SK-N-SH (cell line): Measurements from ENCODE around the gene SERPINE2. TPM values are rescaled to one million over a fixed set of nuclear protein-coding genes. Genes with fewer than 3 reads are reported as not detected.

Experiments
- CTCF ChIA-PET: fragments of 300-600, 350-600 bp; formaldehyde crosslinking; extraction: SDS; loops from one replicate; lab custom pipeline; 2021; lab: Yijun Ruan, JAX
- POLR2A ChIA-PET: fragments of 350-600 bp; sonication (Branson Sonifier 250); formaldehyde crosslinking; extraction: SDS; loops from one replicate; lab custom pipeline; 2020; ENCODE audit warnings: antibody characterized with exemption, inconsistent platforms; lab: Yijun Ruan, JAX
- DNase-seq: peaks from one replicate; pipeline ENCODE4 v3.0.0; 2012
- H2AFZ ChIP-seq: fragments of 200-600 bp; sonication (generic); 2 replicates; pipeline ENCODE4 v1.8.1; 2016; ENCODE audit warnings: antibody characterized with exemption, mild to moderate bottlenecking, low read depth
- H3F3A ChIP-seq: fragments of 200-600 bp; sonication (generic); replicated peaks from 2 replicates; pipeline ENCODE3; 2016; ENCODE audit warnings: antibody characterized with exemption, mild to moderate bottlenecking; ENCODE audit not compliant: insufficient read depth
- H3K27ac ChIP-seq, 2 experiments: fragments of 200-500 bp in 1 of 2; fragments of 200-600 bp in 1 of 2; sonication (Bioruptor generic) in 1 of 2; sonication (generic), shearing (Covaris generic) in 1 of 2; 2 replicates each; pipeline versions ENCODE4 v1.5.1 to v1.6.1; 2014 to 2016; ENCODE audit warnings: low read depth in 2 of 2, inconsistent platforms in 1 of 2, low read length in 1 of 2, mild to moderate bottlenecking in 1 of 2, mixed read lengths in 1 of 2
- H3K27me3 ChIP-seq: fragments of 200-600 bp; sonication (generic), shearing (Covaris generic); 2 replicates; pipeline ENCODE4 v1.6.1; 2016; ENCODE audit warnings: mixed run types; ENCODE audit not compliant: insufficient read depth
- H3K36me3 ChIP-seq, 2 experiments: fragments of 200-500 bp in 1 of 2; fragments of 200-600 bp in 1 of 2; sonication (Bioruptor generic) in 1 of 2; sonication (generic) in 1 of 2; replicated peaks in 1 of 2; 2 replicates each; pipeline versions ENCODE3 to v1.5.1; 2014 to 2016; ENCODE audit warnings: low read length in 1 of 2, mild to moderate bottlenecking in 1 of 2; ENCODE audit not compliant: insufficient read depth in 2 of 2, control insufficient read depth in 1 of 2
- H3K4me1 ChIP-seq, 2 experiments: fragments of 200-500 bp in 1 of 2; fragments of 200-600 bp in 1 of 2; sonication (Bioruptor generic) in 1 of 2; sonication (generic), shearing (Covaris generic) in 1 of 2; 2 replicates each; pipeline versions ENCODE4 v1.5.1 to v1.6.1; 2014 to 2016; ENCODE audit warnings: low read depth in 1 of 2, low read length in 1 of 2, mixed run types in 1 of 2; ENCODE audit not compliant: insufficient read depth in 2 of 2, control insufficient read depth in 1 of 2
- H3K4me2 ChIP-seq: fragments of 200-600 bp; sonication (generic), shearing (Covaris generic); 2 replicates; pipeline ENCODE4 v1.6.1; 2017; ENCODE audit warnings: mixed run types
- H3K4me3 ChIP-seq, 2 experiments: fragments of 200-500 bp in 1 of 2; fragments of 200-600 bp in 1 of 2; sonication (Bioruptor generic) in 1 of 2; sonication (generic), shearing (Covaris generic) in 1 of 2; 2 replicates each; pipeline versions ENCODE4 v1.5.1 to v1.8.1; 2014 to 2016; ENCODE audit warnings: low read depth in 2 of 2, inconsistent platforms in 1 of 2, low read length in 1 of 2, mild to moderate bottlenecking in 1 of 2, mixed read lengths in 1 of 2, moderate library complexity in 1 of 2
- H3K79me2 ChIP-seq: fragments of 200-600 bp; sonication (generic); 2 replicates; pipeline ENCODE4 v1.8.1; 2017; ENCODE audit warnings: mild to moderate bottlenecking; ENCODE audit not compliant: insufficient read depth
- H3K9ac ChIP-seq: fragments of 200-600 bp; sonication (generic); 2 replicates; pipeline ENCODE4 v1.6.1; 2017; ENCODE audit warnings: mixed run types
- H3K9me2 ChIP-seq: fragments of 200-600 bp; sonication (generic); 2 replicates; pipeline ENCODE4 v1.6.1; 2017; ENCODE audit warnings: mixed run types
- H3K9me3 ChIP-seq: fragments of 200-600 bp; sonication (generic); 2 replicates; pipeline ENCODE4 v1.6.1; 2017; ENCODE audit warnings: mixed run types, mild to moderate bottlenecking, moderate library complexity
- H4K20me1 ChIP-seq: fragments of 200-600 bp; sonication (generic); 2 replicates; pipeline ENCODE4 v1.6.1; 2017; ENCODE audit warnings: mild to moderate bottlenecking, mixed run types; ENCODE audit not compliant: insufficient read depth
- CHD2 ChIP-seq: fragments of 150-350 bp; IDR thresholded peaks from 2 replicates; pipeline ENCODE4 v1.6.1; 2018; ENCODE audit warnings: low read length; ENCODE audit not compliant: partially characterized antibody
- EP300 ChIP-seq, 2 experiments: IDR thresholded peaks; 2 replicates each; pipeline versions ENCODE4 v1.4.0 to v1.6.1; 2012; ENCODE audit warnings: borderline replicate concordance in 1 of 2, low read depth in 1 of 2, low read length in 1 of 2
- FOSL2 ChIP-seq: IDR thresholded peaks from 2 replicates; pipeline ENCODE4 v1.4.0; 2012; ENCODE audit warnings: low read depth, mild to moderate bottlenecking, moderate library complexity, borderline replicate concordance
- FOXM1 ChIP-seq: IDR thresholded peaks from 2 replicates; pipeline ENCODE4 v1.4.0; 2012; ENCODE audit warnings: low read depth, mild to moderate bottlenecking
- GATA2 ChIP-seq: sonication (generic); formaldehyde crosslinking; IDR thresholded peaks from 2 replicates; pipeline ENCODE4 v1.5.0; 2020; ENCODE audit warnings: mild to moderate bottlenecking, missing genetic modification reagents
- JUND ChIP-seq: IDR thresholded peaks from 2 replicates; pipeline ENCODE4 v1.4.0; 2012
- NFIC ChIP-seq: IDR thresholded peaks from 2 replicates; pipeline ENCODE4 v1.4.0; 2012; ENCODE audit warnings: borderline replicate concordance
- NRF1 ChIP-seq: IDR thresholded peaks from 2 replicates; pipeline ENCODE4 v1.6.1; 2012; ENCODE audit warnings: low read depth, mild to moderate bottlenecking, low read length
- POLR2AphosphoS5 ChIP-seq: IDR thresholded peaks from 2 replicates; pipeline ENCODE4 v1.6.1; 2012; ENCODE audit warnings: low read depth, low read length
- RAD21 ChIP-seq: IDR thresholded peaks from 2 replicates; pipeline ENCODE4 v1.6.1; 2012; ENCODE audit warnings: mild to moderate bottlenecking, low read length
- RCOR1 ChIP-seq: fragments of 150-350 bp; IDR thresholded peaks from 2 replicates; pipeline ENCODE4 v1.6.1; 2017; ENCODE audit warnings: antibody characterized with exemption, low read length
- RFX5 ChIP-seq: IDR thresholded peaks from 2 replicates; pipeline ENCODE4 v1.6.1; 2012; ENCODE audit warnings: mild to moderate bottlenecking, improper control_type of control experiment, low read length
- SIN3A ChIP-seq: IDR thresholded peaks from 2 replicates; pipeline ENCODE4 v1.6.1; 2012; ENCODE audit warnings: low read depth, mild to moderate bottlenecking, low read length, moderate library complexity, borderline replicate concordance
- SMC3 ChIP-seq: IDR thresholded peaks from 2 replicates; pipeline ENCODE4 v1.6.1; 2012; ENCODE audit warnings: low read depth, low read length, improper control_type of control experiment
- TAF1 ChIP-seq: IDR thresholded peaks from 2 replicates; pipeline ENCODE4 v1.6.1; 2012; ENCODE audit warnings: low read depth, mild to moderate bottlenecking, low read length, moderate library complexity, borderline replicate concordance
- TCF12 ChIP-seq: IDR thresholded peaks from 2 replicates; pipeline ENCODE4 v1.4.0; 2012
- TEAD4 ChIP-seq: IDR thresholded peaks from 2 replicates; pipeline ENCODE4 v1.4.0; 2012; ENCODE audit warnings: mild to moderate bottlenecking, borderline replicate concordance; ENCODE audit not compliant: insufficient read depth
- YY1 ChIP-seq: IDR thresholded peaks from 2 replicates; pipeline ENCODE4 v1.4.0; 2012; ENCODE audit warnings: low read depth, mild to moderate bottlenecking
- WGBS: methylation state at CpG from one replicate; pipeline ENCODE4 v1.1.6; 2017; ENCODE audit warnings: low lambda C conversion rate; 5-methylcytosine and 5-hydroxymethylcytosine counted together
- polyA plus RNA-seq, 3 experiments: library from polyadenylated mRNA; depleted of rRNA; stranded (reverse); fragments of >200 nt; gene quantifications; 2 replicates each; pipeline ENCODE4 v1.2.3, GENCODE V29; 2012
- TF ChIP-seq, protein P1 (sequence below): IDR thresholded peaks from 2 replicates; pipeline ENCODE4 v1.6.1; 2012; ENCODE audit warnings: mild to moderate bottlenecking, low read depth, low read length, moderate library complexity
- TF ChIP-seq, protein P2 (sequence below): fragments of 150-350 bp; IDR thresholded peaks from 2 replicates; pipeline ENCODE4 v1.6.1; 2017; ENCODE audit warnings: antibody characterized with exemption, low read length, low read depth, borderline replicate concordance
- TF ChIP-seq, protein P3 (sequence below): IDR thresholded peaks from 2 replicates; pipeline ENCODE4 v1.4.0; 2012; ENCODE audit warnings: low read depth, borderline replicate concordance
- TF ChIP-seq, protein P4 (sequence below): IDR thresholded peaks from 2 replicates; pipeline ENCODE4 v1.4.0; 2012; ENCODE audit warnings: low read depth

The SERPINE2 gene
- polyA plus RNA-seq, 1 of the 3 experiments (the other 2 are of a cell fraction): 249 TPM

DNA sequence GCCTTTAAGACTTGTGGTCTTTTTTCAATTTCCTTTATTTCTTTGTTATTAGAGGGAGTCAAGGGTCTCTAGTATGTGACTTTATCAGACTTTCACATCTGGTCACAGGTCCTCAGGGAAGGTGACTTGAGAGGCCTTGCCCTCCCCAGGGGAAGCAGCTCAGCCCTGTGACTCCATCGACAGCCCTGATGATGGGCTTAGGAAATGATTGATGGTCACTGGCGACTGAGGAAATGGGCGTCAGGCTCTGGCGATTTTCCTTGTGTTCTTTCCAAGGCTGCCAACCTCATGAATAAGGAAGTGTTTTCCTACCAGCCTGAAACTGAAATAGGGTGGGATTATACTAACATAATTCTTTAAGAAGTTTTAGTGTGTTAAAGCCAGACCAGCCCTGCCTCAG is 21.1 kb downstream of the SERPINE2 start:
- POLR2A ChIA-PET: interaction anchor here (0.6 kb wide), 1 partner anchor 475 kb away, joined by 3 read pairs; no protein-coding TSS in a partner anchor
- Histone ChIP-seq H3K4me3 (no peak overlapping the region), H3K27ac (no peak overlapping the region), H4K20me1 (peaks cover 4% of the 10 kb centered on the region; the same call in 1 of the 2 replicates), H2AFZ (no peak overlapping the region), H3K36me3 (peaks cover 0 to 6% of the 10 kb centered on the region in 2 experiments), H3K9ac (no peak overlapping the region), H3K4me2 (no peak overlapping the region), H3K79me2 (peaks cover 44% of the 10 kb centered on the region; the same call in 1 of the 2 replicates), H3K9me3 (no peaks in the 10 kb centered on the region), H3K4me1 (peaks cover 0 to 3% of the 10 kb centered on the region in 2 experiments; a peak in 1 of 4 replicates), H3F3A (no peaks in the 10 kb centered on the region), H3K27me3 (no peaks in the 10 kb centered on the region), H3K9me2 (no peaks in the 10 kb centered on the region)
- WGBS: 91% methylated on average over 4 of the region's 4 CpGs
- CTCF ChIA-PET: interaction anchor here (0.8 to 1.3 kb wide), 3 partner anchors 13 to 24 kb away, joined by 3 to 4 read pairs (median 3); no protein-coding TSS in a partner anchor
- TF ChIP-seq JUND (no peak), TAF1 (no peak), SIN3A (no peak), RCOR1 (no peak)
- DNase-seq: no peak

DNA sequence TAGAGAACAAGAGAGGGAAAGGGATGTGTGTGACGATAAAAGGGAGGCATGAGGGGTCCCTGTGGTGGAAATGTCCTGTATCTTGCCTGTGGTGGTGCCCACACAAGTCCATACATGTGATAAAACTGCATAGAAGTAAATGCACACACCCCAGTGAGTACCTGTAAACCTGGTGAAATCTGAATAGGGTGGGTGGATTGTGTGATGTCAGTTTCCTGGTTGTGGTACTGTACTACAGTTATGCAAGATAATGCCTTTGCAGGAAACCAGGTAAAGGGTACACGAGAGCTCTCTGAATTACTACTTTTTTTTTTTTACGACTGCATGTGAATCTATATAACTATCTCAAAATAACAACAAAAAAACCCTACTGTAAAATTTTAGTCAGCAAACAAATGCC is 22.1 kb downstream of the SERPINE2 start:
- Histone ChIP-seq H2AFZ (no peak overlapping the region), H3K9me2 (no peaks in the 10 kb centered on the region), H3F3A (no peaks in the 10 kb centered on the region), H3K9me3 (no peaks in the 10 kb centered on the region), H3K4me3 (no peak overlapping the region), H3K4me1 (peaks cover 0 to 3% of the 10 kb centered on the region in 2 experiments; a peak in 1 of 4 replicates), H3K79me2 (peaks cover 44% of the 10 kb centered on the region; the same call in 1 of the 2 replicates), H3K4me2 (no peak overlapping the region), H3K27ac (no peak overlapping the region), H3K36me3 (peaks cover 0 to 6% of the 10 kb centered on the region in 2 experiments), H3K27me3 (no peaks in the 10 kb centered on the region), H3K9ac (no peak overlapping the region), H4K20me1 (peaks cover 4% of the 10 kb centered on the region; the same call in 1 of the 2 replicates)
- POLR2A ChIA-PET: interaction anchor here (0.6 kb wide), 1 partner anchor 476 kb away, joined by 3 read pairs; no protein-coding TSS in a partner anchor
- CTCF ChIA-PET: interaction anchor here (0.8 kb wide), 1 partner anchor 23 kb away, joined by 4 read pairs; no protein-coding TSS in a partner anchor
- WGBS: 63% methylated on average over 3 of the region's 3 CpGs
- no peak for DNase-seq
- no peak for TF ChIP-seq EP300 (IDR thresholded peaks at IDR 0.05; ENCODE audit: borderline replicate concordance in 1 of 2, low read depth in 1 of 2, low read length in 1 of 2)
- TF ChIP-seq RAD21: no peak
- TF ChIP-seq FOXM1: no peak
- no peak for TF ChIP-seq TCF12
- TF ChIP-seq TEAD4: no peak
- TF ChIP-seq RFX5: no peak
- TF ChIP-seq, protein P1, sequence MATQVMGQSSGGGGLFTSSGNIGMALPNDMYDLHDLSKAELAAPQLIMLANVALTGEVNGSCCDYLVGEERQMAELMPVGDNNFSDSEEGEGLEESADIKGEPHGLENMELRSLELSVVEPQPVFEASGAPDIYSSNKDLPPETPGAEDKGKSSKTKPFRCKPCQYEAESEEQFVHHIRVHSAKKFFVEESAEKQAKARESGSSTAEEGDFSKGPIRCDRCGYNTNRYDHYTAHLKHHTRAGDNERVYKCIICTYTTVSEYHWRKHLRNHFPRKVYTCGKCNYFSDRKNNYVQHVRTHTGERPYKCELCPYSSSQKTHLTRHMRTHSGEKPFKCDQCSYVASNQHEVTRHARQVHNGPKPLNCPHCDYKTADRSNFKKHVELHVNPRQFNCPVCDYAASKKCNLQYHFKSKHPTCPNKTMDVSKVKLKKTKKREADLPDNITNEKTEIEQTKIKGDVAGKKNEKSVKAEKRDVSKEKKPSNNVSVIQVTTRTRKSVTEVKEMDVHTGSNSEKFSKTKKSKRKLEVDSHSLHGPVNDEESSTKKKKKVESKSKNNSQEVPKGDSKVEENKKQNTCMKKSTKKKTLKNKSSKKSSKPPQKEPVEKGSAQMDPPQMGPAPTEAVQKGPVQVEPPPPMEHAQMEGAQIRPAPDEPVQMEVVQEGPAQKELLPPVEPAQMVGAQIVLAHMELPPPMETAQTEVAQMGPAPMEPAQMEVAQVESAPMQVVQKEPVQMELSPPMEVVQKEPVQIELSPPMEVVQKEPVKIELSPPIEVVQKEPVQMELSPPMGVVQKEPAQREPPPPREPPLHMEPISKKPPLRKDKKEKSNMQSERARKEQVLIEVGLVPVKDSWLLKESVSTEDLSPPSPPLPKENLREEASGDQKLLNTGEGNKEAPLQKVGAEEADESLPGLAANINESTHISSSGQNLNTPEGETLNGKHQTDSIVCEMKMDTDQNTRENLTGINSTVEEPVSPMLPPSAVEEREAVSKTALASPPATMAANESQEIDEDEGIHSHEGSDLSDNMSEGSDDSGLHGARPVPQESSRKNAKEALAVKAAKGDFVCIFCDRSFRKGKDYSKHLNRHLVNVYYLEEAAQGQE: no peak
- no peak for TF ChIP-seq POLR2AphosphoS5
- no peak for TF ChIP-seq NRF1
- TF ChIP-seq, protein P2, sequence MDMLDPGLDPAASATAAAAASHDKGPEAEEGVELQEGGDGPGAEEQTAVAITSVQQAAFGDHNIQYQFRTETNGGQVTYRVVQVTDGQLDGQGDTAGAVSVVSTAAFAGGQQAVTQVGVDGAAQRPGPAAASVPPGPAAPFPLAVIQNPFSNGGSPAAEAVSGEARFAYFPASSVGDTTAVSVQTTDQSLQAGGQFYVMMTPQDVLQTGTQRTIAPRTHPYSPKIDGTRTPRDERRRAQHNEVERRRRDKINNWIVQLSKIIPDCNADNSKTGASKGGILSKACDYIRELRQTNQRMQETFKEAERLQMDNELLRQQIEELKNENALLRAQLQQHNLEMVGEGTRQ: no peak
- no peak for TF ChIP-seq GATA2 (CRISPR knock-in tag)
- no peak for TF ChIP-seq CHD2
- TF ChIP-seq FOSL2: no peak
- no peak for TF ChIP-seq SMC3
- TF ChIP-seq, protein P3, sequence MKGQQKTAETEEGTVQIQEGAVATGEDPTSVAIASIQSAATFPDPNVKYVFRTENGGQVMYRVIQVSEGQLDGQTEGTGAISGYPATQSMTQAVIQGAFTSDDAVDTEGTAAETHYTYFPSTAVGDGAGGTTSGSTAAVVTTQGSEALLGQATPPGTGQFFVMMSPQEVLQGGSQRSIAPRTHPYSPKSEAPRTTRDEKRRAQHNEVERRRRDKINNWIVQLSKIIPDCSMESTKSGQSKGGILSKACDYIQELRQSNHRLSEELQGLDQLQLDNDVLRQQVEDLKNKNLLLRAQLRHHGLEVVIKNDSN: no peak
- TF ChIP-seq, protein P4, sequence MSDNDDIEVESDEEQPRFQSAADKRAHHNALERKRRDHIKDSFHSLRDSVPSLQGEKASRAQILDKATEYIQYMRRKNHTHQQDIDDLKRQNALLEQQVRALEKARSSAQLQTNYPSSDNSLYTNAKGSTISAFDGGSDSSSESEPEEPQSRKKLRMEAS: no peak
- no peak for TF ChIP-seq YY1
- no peak for TF ChIP-seq NFIC
- TF ChIP-seq SIN3A: no peak
